GM21390 (cell line): ENCODE results near the gene STAC3.

Experiments used
- ATAC-seq: cut with Tn5 transposase; IDR thresholded peaks from one replicate; pipeline ENCODE4 v1.9.1; 2021; ENCODE audit not compliant: unreplicated experiment

Gene STAC3

DNA sequence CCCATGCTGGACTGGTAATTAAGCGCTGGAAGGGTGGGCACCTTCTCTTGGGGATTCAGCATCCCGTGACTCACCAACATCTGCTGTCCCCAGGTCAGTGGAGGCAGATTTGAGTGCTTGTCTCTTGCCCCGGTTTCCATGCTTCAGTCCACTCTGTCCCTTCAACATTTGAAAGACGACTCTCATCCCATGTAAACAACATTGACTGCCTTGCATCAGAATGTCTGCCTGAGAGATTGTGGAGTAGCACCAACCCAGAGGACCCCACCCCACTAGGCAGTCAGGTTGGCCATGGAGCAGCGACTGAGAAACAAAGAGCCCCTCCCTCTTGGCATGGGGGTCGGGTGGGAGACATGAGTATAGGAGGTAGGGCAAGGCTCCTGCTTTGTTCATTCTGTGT, 4.9 kb upstream of the STAC3 start:
- ATAC-seq, result no peak

DNA sequence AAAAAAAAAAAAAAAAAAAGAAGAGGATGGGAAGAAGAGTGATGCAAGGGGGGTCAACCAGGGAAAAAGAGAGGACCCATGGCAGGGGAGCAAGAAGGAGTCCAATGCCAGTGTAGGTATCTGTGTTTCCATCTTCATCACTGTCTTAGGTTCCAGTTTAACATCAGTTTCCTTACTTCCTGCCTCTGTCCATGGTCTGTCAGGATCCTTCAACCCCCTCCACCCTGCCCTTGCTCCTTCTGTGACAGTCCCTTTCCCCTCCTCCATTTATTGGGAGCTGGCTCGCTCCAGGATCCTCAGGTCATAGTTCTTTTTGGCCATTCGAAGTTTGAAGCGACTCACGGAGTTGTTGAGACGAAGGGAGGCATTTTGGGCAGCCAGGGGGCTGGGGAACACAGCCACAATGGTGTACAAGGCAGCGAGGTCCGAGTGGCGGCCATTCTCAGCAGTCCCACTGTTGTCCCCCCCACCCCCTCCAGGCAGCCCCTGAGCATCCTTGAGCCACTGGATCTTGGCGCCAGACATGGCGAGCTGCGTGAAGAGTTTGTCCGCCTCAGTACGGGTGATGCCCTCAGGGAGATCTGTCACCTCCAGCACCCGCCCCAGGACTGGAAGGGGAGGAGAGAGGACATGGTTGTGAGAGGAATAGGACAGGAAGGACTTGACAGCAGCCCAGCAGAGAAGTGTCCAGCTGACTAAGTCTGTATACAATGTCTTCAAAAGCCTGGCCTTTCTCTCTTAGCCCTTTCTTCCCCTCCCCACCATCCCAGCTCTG, 3.7 kb upstream of the STAC3 start:
- ATAC-seq, result no peak

GRCh38 chr12:57250541-57250940, 446 bp downstream of the STAC3 start:
- no peak for ATAC-seq

GRCh38 chr12:57248934-57249742, 1.8 kb downstream of the STAC3 start:
- no peak for ATAC-seq

DNA sequence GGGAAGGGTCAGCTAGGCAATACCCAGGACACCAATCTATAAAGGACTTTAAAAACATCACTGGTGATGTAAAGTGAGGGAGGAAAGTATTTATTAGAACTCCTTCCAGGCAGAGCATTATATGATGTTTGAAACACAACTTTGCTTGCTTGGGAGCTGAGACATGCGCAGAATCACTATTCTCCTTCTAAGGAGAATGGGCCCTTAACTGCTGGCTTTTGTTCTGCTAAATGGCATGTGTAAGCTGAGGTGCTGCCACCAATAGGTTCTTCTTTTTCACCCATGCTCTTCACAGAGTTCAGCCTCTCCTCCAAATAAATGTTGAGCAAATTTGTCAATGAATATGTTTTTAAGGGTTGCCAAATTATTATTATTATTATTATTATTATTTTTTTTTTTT, 3.9 kb downstream of the STAC3 start:
- no peak for ATAC-seq

DNA sequence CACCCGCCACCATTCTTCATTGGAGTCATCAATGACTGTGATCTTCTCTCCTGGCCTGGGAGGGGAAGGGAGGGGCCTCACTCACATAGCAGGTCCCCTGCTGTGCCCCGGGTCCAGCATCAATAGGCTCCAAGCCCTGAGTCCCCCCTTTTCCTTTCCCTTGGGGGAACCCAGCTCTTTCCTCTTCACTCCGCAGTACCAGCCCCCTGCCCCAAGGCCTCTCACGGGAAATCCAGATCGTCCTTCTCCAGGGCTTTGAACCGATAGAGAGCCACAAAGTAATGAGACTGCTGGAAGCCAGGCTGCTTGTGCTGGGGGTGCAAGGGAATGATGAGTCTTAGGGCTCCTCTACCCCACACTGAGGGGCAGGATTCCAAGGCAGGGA, 6.7 kb downstream of the STAC3 start:
- no peak for ATAC-seq

DNA sequence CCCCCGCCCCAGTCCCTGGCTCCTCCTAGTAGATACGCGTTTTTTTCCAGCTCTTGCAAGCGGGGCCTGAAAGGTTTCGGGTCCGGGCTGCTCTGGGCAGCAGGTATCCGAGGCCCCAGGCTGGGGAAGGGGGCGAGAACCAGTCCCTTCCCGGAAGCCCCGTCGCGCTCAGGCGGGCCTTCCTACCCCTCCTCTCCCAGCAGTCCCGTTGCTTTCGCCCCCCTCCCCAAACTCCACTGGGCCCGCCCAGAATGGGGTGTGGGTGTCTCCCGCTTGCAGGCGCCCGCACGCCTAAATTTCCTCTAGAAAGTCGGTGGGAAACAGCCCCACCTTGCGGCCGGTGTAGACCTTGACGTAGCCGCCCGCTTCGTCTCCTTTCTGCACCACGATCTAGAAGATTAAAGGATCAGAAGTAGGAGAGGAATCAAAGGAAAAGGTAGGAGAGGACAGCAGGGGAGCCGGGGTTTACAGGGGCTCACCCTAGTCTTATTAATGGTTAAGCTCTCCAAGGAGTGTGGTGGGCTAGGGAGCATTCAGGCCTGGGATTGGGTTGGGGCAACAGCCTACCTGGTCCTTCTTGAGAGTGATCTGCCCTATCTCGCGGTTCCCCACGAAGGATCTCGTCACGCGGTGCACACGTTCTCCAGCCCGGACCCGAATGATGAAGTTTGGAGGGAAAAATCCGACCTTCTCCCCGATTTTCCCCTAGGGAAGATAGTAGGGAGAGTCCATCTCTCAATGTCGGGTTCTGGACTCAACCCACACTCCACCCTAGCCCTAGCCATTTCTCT, 7.3 kb downstream of the STAC3 start:
- no peak for ATAC-seq

DNA sequence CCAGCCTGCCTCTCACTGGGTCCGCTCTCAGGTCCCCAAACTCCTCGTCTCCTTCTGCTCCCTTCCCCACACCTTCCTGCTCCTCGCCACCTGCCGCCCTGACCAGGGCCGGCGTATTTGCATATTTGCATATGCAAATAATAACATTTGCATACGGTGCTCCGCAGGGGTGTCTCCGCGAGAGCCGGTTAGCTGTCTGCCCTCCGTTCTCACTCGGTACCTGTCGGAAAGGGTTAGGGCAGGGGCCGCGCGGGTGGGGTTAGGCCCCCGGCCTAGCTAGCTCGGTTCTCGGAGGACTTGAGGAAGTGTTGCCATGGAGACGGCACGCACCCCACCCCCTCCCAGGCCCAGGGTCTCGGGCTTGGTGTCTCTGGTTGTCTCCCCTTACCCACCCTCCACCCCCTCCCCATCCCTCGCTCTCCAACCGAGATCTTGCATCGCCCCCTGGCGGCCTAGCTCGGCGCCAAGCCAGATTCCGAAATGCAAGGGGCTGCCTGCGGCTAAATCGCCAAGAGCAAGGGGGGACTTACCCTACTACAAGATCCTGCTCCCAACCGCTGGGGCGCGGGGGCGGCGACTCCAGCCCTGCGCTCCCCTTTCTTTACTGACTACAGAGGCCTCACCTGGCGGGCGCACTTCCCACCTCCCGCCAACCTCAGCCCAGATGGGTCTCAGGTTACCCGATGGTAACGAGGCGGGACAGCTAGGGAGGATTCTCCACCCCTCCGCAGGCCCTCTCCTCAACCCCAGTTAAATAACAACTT, 8.1 kb downstream of the STAC3 start:
- ATAC-seq, result peak; percentile 37

DNA sequence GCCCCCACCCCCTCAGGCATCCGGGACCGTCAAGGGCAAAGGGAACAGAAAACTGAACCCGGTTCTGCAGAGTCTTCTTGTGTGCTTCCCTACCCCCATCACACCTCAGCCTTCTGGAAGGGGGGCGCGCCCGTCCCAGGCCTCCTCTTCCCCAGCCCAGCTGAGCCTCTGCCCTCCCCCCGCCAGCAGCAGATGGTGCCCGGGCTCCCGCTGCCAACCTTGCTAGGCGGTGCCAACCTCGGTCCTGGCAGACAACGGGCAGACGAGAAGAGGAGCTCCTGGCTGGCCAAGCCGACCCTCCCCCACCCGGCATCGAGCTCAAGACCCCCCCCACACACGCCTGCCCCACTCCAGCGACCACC, 8.7 kb downstream of the STAC3 start:
- ATAC-seq, result no peak

- no peak for ATAC-seq
Measured at GRCh38 chr12:57241402-57242310, 9.3 kb downstream of the STAC3 start.

DNA sequence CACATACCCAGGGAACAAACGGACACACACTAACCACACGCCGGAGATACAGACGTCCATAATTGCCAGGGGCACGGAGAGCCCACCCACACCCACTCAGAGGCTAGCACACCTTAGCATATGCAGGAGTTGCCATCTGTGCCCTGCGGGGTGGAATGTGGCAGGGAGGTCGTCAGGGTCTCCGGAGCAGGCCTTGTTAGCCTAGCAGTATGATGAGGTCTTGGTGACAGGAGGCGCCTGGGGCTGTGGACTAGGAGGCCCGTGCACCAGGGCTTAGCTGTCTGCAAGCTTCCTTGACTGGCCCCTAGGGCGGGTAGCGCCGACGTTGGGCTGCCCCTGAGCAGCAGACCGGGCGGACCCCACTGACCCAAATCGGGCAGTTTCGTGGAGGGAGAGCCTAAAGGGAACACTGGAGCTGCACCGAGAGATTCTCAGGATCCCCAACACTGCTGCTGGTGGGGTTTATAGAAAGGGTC, 10.0 kb downstream of the STAC3 start:
- no peak for ATAC-seq

GRCh38 chr12:57240066-57240921, 10.7 kb downstream of the STAC3 start:
- no peak for ATAC-seq

DNA sequence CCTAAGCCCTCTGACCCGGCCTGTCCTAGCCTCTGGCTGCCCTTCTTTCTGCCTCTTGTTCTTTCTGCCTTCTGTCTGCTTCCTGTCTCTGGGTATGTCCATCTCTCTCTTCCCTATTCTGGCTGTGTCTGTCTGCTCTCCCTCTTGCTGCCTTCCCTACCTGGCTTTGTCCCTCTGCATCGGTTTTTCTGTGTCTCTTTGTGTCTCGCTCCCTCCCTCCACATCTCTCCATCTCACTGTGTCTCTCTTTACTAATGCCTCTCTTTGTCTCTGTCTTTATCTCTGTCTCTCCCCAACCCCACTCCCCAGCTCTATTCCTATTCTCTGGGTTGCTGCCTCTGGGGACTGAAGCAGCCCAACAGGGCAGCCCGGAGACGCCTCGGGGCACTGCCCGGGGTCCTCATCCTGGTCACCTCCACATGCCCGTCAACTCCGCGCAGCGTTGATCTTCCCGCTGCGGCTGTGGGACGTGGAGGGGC, 11.4 kb downstream of the STAC3 start:
- ATAC-seq, result peak; percentile 3

- peak; percentile 51 for ATAC-seq
Measured at GRCh38 chr12:57238854-57239554, 12.0 kb downstream of the STAC3 start.

- no peak for ATAC-seq
Measured at GRCh38 chr12:57237932-57238853, 12.8 kb downstream of the STAC3 start.

DNA sequence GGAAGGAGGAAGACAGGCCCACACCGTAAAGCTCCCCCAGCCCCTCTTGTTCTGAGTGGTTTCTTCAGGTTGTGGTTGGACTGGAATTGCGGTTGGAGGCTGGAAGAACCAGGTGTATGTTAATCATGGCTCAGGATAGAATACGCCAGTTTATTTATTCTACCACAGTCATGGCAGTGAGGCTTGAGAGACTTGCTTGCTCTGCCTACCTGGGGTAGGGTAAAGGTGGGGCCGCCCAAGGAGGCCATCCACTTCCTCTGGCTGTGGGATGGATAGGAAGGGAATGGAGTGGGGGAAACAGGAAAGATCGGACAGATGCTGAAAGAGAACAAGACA, 13.4 kb downstream of the STAC3 start:
- no peak for ATAC-seq

DNA sequence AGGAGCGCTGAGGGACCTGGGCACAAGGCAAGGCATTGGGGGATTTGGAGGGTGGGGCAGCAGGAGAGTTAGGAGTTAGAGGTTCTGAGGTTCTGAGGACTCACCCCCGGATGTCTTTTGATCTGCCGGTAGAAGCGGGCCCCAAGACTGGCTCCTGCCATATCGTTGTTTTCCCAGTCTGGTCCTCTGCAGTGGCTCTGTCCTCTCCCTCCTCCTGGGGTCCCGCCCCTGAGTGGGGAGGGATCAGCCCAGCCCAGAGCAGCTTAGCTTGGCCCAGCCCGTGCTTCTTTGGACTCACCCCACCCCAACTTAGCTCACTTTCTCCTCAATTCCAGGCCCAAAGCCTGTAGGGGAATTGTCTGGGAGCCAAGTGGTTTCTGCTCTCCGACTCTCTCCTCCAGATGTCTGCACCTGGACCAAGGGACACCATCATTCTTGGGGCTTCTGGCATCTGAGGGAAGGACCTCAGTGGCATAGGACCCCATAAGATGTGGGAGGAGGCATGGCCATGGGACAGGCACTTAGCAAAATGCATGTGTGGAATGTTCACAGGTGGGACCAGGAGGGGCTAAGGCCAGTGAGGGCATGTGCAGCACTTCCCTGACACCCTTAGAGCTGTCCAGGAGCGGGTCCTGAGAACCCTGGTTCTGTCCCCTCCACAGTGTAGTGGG, 13.9 kb downstream of the STAC3 start:
- no peak for ATAC-seq
